Measurements from ENCODE around the gene PRKCQ.

GRCh38 chr10:6516281-6516928 lies 63.7 kb downstream of the PRKCQ start:
- TF ChIP-seq CTCF (IDR thresholded peaks at IDR 0.05; ENCODE audit: poor library complexity): no peak
- no peak for TF ChIP-seq EZH2 (IDR thresholded peaks at IDR 0.05; ENCODE audit: borderline replicate concordance)
- TF ChIP-seq EZH2phosphoT487 (IDR thresholded peaks at IDR 0.05; ENCODE audit: low read depth, severe bottlenecking, unreplicated experiment): no peak

Measured in hepatocyte (in vitro differentiated cells).